Caco-2 (cell line): ENCODE results near the gene SDC1. TPM values are rescaled to one million over a fixed set of nuclear protein-coding genes. Genes with fewer than 3 reads are reported as not detected.

Experiments used
- BruUV-seq: library from RNA; stranded (reverse); fragments of 400-500 nt; replicated peaks from 2 replicates; lab custom pipeline; 2021; lab: Mats Ljungman, UMichigan
- CTCF ChIA-PET: fragments of 300-600 bp; sonication (Branson Sonifier 250); formaldehyde crosslinking; loops from one replicate; lab custom pipeline; 2022; ENCODE audit warnings: antibody characterized with exemption; lab: Charles Lee
- POLR2A ChIA-PET: fragments of 300-600 bp; sonication (Branson Sonifier 250); formaldehyde crosslinking; loops from one replicate; lab custom pipeline; 2022; ENCODE audit warnings: antibody characterized with exemption; lab: Charles Lee
- DNase-seq, 2 experiments: peaks; one replicate each; pipeline versions ENCODE4 v3.0.0 to v3.0.0-alpha.2; 2020 to 2022
- H3K27me3 ChIP-seq: replicated peaks from 2 replicates; pipeline ENCODE4 v1.6.0; 2011; ENCODE audit warnings: low read length; ENCODE audit not compliant: control insufficient read depth, insufficient read depth
- H3K36me3 ChIP-seq: 2 replicates; pipeline ENCODE4 v1.5.1; 2011; ENCODE audit warnings: low read length; ENCODE audit not compliant: control insufficient read depth, insufficient read depth
- H3K4me1 ChIP-seq: fragments of 250-450 bp; sonication (Bioruptor Pico); 2 replicates; pipeline ENCODE4 v1.5.1; 2020; ENCODE audit warnings: mild to moderate bottlenecking
- H3K4me3 ChIP-seq: 2 replicates; pipeline ENCODE4 v1.5.1; 2011; ENCODE audit warnings: low read depth, mild to moderate bottlenecking, control low read depth, low read length
- H3K9me3 ChIP-seq: fragments of 250-450 bp; sonication (Bioruptor Pico); 2 replicates; pipeline ENCODE4 v1.5.1; 2020; ENCODE audit warnings: mild to moderate bottlenecking, moderate library complexity
- H3K27ac Mint-ChIP-seq: one replicate; pipeline ENCODE4 v1.8.0; 2022; ENCODE audit warnings: mixed read lengths; ENCODE audit not compliant: unreplicated experiment
- H3K27me3 Mint-ChIP-seq: one replicate; pipeline ENCODE4 v1.8.0; 2022; ENCODE audit warnings: mixed read lengths; ENCODE audit not compliant: insufficient read depth, unreplicated experiment
- H3K36me3 Mint-ChIP-seq: one replicate; pipeline ENCODE4 v1.8.0; 2022; ENCODE audit warnings: mild to moderate bottlenecking, mixed read lengths; ENCODE audit not compliant: insufficient read depth, unreplicated experiment
- H3K4me1 Mint-ChIP-seq: one replicate; pipeline ENCODE4 v1.8.0; 2022; ENCODE audit warnings: low read depth, mixed read lengths; ENCODE audit not compliant: unreplicated experiment
- H3K4me3 Mint-ChIP-seq: one replicate; pipeline ENCODE4 v1.8.0; 2022; ENCODE audit warnings: mild to moderate bottlenecking, moderate library complexity, mixed read lengths; ENCODE audit not compliant: unreplicated experiment
- H3K9me3 Mint-ChIP-seq: one replicate; pipeline ENCODE4 v1.8.0; 2022; ENCODE audit warnings: mixed read lengths; ENCODE audit not compliant: unreplicated experiment
- intact Hi-C: fragments of 100-400 bp; cut with micrococcal nuclease; formaldehyde crosslinking; loops from one replicate; pipeline ENCODE4 v1.10.0; 2022; ENCODE audit not compliant: unreplicated experiment
- total RNA-seq: library from RNA; stranded (reverse); gene quantifications from 2 replicates; pipeline ENCODE4 v1.2.3, GENCODE V29; 2022
- TF ChIP-seq, protein P1 (sequence below), 2 experiments: fragments of 200-600 bp in 1 of 2; IDR thresholded peaks; 1 replicate in 1 of 2; 2 replicates in 1 of 2; pipeline versions ENCODE4 v1.5.1 to v1.8.0; 2011 to 2022; ENCODE audit warnings: antibody characterized with exemption in 1 of 2, control low read depth in 1 of 2, inconsistent platforms in 1 of 2, low read depth in 1 of 2, low read length in 1 of 2, mild to moderate bottlenecking in 1 of 2, moderate library complexity in 1 of 2; ENCODE audit not compliant: insufficient read depth in 1 of 2, severe bottlenecking in 1 of 2, unreplicated experiment in 1 of 2

Gene SDC1
- total RNA-seq, 1 experiment from 2014 or later: 24.3 TPM

DNA sequence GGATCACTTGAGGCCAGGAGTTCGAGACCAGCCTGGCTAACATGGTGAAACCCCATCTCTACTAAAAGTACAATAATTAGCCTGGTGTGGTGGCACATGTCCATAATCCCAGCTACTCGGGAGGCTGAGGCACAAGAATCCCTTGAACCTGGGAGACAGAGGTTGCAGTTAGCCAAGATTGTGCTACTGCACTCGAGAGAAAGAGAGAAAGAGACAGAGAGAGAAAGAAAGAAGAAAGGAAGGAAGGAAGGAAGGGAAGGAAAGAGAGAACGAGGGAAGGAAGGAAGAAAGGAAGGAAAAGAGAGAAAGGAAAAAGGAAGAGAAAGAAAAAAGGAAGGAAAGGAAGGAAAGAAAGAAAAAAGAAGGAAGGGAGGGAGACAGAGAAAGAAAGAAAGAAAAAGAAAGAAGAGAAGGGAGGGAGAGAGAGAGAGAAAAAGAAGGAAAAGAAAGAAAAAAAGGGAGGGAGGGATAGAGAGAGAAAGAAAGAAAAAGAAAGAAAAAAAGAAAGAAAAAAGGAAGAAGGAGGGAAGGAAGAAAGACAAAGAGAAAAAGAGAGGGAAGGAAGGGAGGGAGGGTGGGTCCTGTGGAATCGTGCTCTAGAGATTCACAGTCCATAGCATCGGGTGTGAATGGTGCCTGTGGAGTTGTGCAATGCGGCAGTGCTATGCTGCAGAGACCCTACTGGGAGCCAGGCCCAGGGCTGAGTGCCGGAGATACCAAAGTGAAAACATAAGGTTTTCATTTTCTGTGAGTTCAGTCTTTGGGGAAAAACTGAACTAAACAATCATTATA lies 4.6 kb upstream of the SDC1 start:
- Mint-ChIP-seq H3K27ac (no peak overlapping the region), H3K4me3 (no peak overlapping the region), H3K9me3 (no peaks in the 10 kb centered on the region), H3K36me3 (no peaks in the 10 kb centered on the region), H3K4me1 (peaks cover 6% of the 10 kb centered on the region), H3K27me3 (no peaks in the 10 kb centered on the region)
- no peaks in the 10 kb centered on the region for H3K27me3 ChIP-seq
- TF ChIP-seq, protein P1, sequence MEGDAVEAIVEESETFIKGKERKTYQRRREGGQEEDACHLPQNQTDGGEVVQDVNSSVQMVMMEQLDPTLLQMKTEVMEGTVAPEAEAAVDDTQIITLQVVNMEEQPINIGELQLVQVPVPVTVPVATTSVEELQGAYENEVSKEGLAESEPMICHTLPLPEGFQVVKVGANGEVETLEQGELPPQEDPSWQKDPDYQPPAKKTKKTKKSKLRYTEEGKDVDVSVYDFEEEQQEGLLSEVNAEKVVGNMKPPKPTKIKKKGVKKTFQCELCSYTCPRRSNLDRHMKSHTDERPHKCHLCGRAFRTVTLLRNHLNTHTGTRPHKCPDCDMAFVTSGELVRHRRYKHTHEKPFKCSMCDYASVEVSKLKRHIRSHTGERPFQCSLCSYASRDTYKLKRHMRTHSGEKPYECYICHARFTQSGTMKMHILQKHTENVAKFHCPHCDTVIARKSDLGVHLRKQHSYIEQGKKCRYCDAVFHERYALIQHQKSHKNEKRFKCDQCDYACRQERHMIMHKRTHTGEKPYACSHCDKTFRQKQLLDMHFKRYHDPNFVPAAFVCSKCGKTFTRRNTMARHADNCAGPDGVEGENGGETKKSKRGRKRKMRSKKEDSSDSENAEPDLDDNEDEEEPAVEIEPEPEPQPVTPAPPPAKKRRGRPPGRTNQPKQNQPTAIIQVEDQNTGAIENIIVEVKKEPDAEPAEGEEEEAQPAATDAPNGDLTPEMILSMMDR (IDR thresholded peaks at IDR 0.05; ENCODE audit: insufficient read depth in 1 of 2, low read depth in 1 of 2, low read length in 1 of 2, severe bottlenecking in 1 of 2, unreplicated experiment in 1 of 2): no peak
- H3K4me1 ChIP-seq: peaks cover 14% of the 10 kb centered on the region
- H3K4me3 ChIP-seq: no peak overlapping the region
- no peaks in the 10 kb centered on the region for H3K9me3 ChIP-seq
- intact Hi-C loops: no loop called here
- peak in 1 of 2 experiments; percentile 17 for DNase-seq
- POLR2A ChIA-PET: no interaction called here
- no peaks in the 10 kb centered on the region for H3K36me3 ChIP-seq
- CTCF ChIA-PET: no interaction called here
- no TSS peak for BruUV-seq

DNA sequence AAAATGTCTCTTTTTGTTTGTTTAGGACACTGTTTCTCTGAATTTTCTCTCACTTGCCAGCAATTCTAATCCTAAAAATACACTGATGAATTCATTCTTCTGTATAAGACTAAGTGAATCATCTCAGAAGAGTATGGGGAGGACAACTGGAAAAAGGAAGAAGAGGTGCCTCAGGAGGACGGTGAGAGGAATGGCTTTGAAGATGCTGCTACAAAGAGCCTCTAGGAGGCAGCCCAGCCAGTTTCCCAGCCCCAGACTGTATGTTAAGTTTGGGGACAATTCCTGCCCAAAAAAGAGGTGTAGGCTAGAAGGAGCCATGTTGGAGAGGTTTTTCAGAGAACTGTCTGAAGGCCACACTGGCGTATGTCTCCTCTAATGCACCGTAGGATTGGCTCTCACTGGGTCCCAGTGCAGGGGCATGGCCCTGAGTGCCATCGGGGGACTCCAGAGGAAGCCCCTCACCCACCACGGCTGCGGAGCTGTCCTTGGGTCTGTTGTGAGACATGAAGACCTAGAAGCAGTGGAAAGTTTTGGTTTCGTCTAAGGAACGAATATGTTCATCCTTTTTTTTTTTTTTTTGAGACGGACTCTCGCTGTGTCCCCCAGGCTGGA lies 3.1 kb upstream of the SDC1 start:
- peaks cover 6% of the 10 kb centered on the region for H3K4me1 Mint-ChIP-seq
- no peaks in the 10 kb centered on the region for H3K27me3 Mint-ChIP-seq
- Histone ChIP-seq H3K9me3 (no peaks in the 10 kb centered on the region), H3K4me3 (no peak overlapping the region), H3K4me1 (peaks cover 14% of the 10 kb centered on the region), H3K27me3 (no peaks in the 10 kb centered on the region), H3K36me3 (no peaks in the 10 kb centered on the region)
- no peak overlapping the region for H3K27ac Mint-ChIP-seq
- peak in 1 of 2 experiments; percentile 15 for DNase-seq
- no TSS peak for BruUV-seq
- no peaks in the 10 kb centered on the region for H3K9me3 Mint-ChIP-seq
- no peaks in the 10 kb centered on the region for H3K36me3 Mint-ChIP-seq
- ChIA-PET CTCF (interaction anchor here (0.7 kb wide), 2 partner anchors 51 to 260 kb away, joined by 3 to 7 read pairs; no protein-coding TSS in a partner anchor), POLR2A (no interaction called here)
- intact Hi-C loops: no loop called here
- H3K4me3 Mint-ChIP-seq: no peak overlapping the region
- TF ChIP-seq, protein P1 (IDR thresholded peaks at IDR 0.05; ENCODE audit: insufficient read depth in 1 of 2, low read depth in 1 of 2, low read length in 1 of 2, severe bottlenecking in 1 of 2, unreplicated experiment in 1 of 2): no peak

DNA sequence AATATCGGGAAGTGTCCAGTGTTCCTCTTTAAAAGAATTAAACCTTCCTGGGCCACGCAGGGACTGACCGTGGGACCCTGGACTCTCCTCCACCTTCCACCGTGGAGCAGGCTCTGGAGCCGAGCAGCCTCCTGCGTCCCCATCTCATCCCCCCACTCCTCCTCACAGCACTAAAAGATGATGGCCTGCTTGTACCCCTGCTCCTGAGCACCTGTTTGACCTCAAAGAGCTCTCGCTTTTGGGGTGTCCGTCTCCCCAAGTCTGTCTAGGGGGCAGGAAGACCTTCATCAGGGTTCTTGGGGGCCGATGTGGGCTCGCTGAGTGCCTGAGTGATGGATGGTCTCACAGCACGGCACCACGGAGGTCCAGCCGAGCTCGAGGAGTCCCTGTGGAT lies 1.2 kb upstream of the SDC1 start:
- Mint-ChIP-seq H3K36me3 (peaks cover 7% of the 10 kb centered on the region), H3K4me1 (peaks cover 11% of the 10 kb centered on the region), H3K27me3 (no peaks in the 10 kb centered on the region), H3K27ac (peak overlapping the region; percentile 88), H3K9me3 (no peaks in the 10 kb centered on the region), H3K4me3 (peak overlapping the region; percentile 78)
- Histone ChIP-seq H3K4me3 (no peak overlapping the region), H3K4me1 (peaks cover 15% of the 10 kb centered on the region), H3K9me3 (no peaks in the 10 kb centered on the region), H3K36me3 (no peaks in the 10 kb centered on the region), H3K27me3 (no peaks in the 10 kb centered on the region)
- BruUV-seq: no TSS peak
- POLR2A ChIA-PET: no interaction called here
- TF ChIP-seq, protein P1 (IDR thresholded peaks at IDR 0.05; ENCODE audit: insufficient read depth in 1 of 2, low read depth in 1 of 2, low read length in 1 of 2, severe bottlenecking in 1 of 2, unreplicated experiment in 1 of 2): no peak
- CTCF ChIA-PET: interaction anchor here (0.5 to 3.3 kb wide), 12 partner anchors 12 to 270 kb away, joined by 3 to 27 read pairs (median 9); no protein-coding TSS in a partner anchor
- intact Hi-C loops: no loop called here
- peak in 1 of 2 experiments; percentile 23 for DNase-seq
